ENCODE data around the gene SLAIN1. TPM values are rescaled to one million over a fixed set of nuclear protein-coding genes. Genes with fewer than 3 reads are reported as not detected.
A peak's percentile ranks its signal among the peaks of the same experiment; 100 is the strongest.

Gene SLAIN1
- polyA plus RNA-seq, 3 donors = 0.43 to 1.4 (median 0.75) TPM

GRCh38 chr13:77725071-77725470, 27.6 kb downstream of the SLAIN1 start:
- Mint-ChIP-seq H3K9me3 (peaks cover 0 to 2% (median 0%) of the 10 kb centered on the region in 7 donors), H3K36me3 (peaks cover 0 to 12% of the 10 kb centered on the region in 2 donors), H3K27me3 (ENCODE audit: low read depth in 3 of 3) (no peaks in the 10 kb centered on the region), H3K4me3 (no peak overlapping the region), H3K4me1 (peaks cover 33% of the 10 kb centered on the region), H3K27ac (peak overlapping the region in 1 of 7 donors; percentile 68)
- H3K27me3 ChIP-seq (ENCODE audit: control insufficient read depth in 2 of 2, insufficient read depth in 2 of 2, low read length in 2 of 2) = no peaks in the 10 kb centered on the region
- no peak for TF ChIP-seq CTCF (IDR thresholded peaks at IDR 0.05)
- peaks cover 19 to 25% of the 10 kb centered on the region in 2 donors for H3K4me1 ChIP-seq (ENCODE audit: control insufficient read depth in 1 of 2, insufficient read depth in 2 of 2, low read length in 2 of 2)
- no peaks in the 10 kb centered on the region for H3K79me2 ChIP-seq (ENCODE audit: insufficient read depth, low read length)
- peak overlapping the region; percentile 23 for H2AFZ ChIP-seq (ENCODE audit: insufficient read depth, low read depth, low read length, poor library complexity, severe bottlenecking)
- peak overlapping the region in 1 of 3 experiments; percentile 1 for H3K4me3 ChIP-seq (replicated peaks in 1 of 3; ENCODE audit: low read depth in 2 of 3, low read length in 3 of 3)
- intact Hi-C loops (cut with micrococcal nuclease) = no loop called here
- H4K20me1 ChIP-seq (ENCODE audit: insufficient read depth, low read length) = no peaks in the 10 kb centered on the region
- H3K9ac ChIP-seq (ENCODE audit: insufficient read depth, low read length, poor library complexity, severe bottlenecking) = no peak overlapping the region
- H3K27ac ChIP-seq (ENCODE audit: low read depth in 1 of 2, low read length in 2 of 2) = no peak overlapping the region
- DNase-seq = no peak
- H3K4me2 ChIP-seq (replicated peaks; ENCODE audit: extremely low read depth, low read length, poor library complexity, severe bottlenecking) = peak overlapping the region; percentile 15
- H3K36me3 ChIP-seq (replicated peaks in 1 of 2; ENCODE audit: control insufficient read depth in 1 of 2, insufficient read depth in 2 of 2, low read length in 2 of 2) = no peaks in the 10 kb centered on the region
- no CpG with 5 or more reads among the region's 1 CpG for WGBS (ENCODE audit: insufficient coverage)
- H3K9me3 ChIP-seq (replicated peaks in 1 of 2; ENCODE audit: control insufficient read depth in 1 of 2, insufficient read depth in 1 of 2, low read length in 2 of 2) = no peaks in the 10 kb centered on the region

GRCh38 chr13:77728265-77729125, 31.0 kb downstream of the SLAIN1 start:
- H4K20me1 ChIP-seq (ENCODE audit: insufficient read depth, low read length) = no peaks in the 10 kb centered on the region
- H3K9ac ChIP-seq (ENCODE audit: insufficient read depth, low read length, poor library complexity, severe bottlenecking) = no peak overlapping the region
- intact Hi-C loops (cut with micrococcal nuclease) = no loop called here
- peak overlapping the region; percentile 37 for H3K4me2 ChIP-seq (replicated peaks; ENCODE audit: extremely low read depth, low read length, poor library complexity, severe bottlenecking)
- Mint-ChIP-seq H3K27ac (no peak overlapping the region), H3K9me3 (no peaks in the 10 kb centered on the region), H3K36me3 (peaks cover 0 to 3% of the 10 kb centered on the region in 2 donors), H3K4me1 (peaks cover 36% of the 10 kb centered on the region), H3K27me3 (ENCODE audit: low read depth in 3 of 3) (no peaks in the 10 kb centered on the region), H3K4me3 (peak overlapping the region in 1 of 2 donors; percentile 56)
- H3K36me3 ChIP-seq (replicated peaks in 1 of 2; ENCODE audit: control insufficient read depth in 1 of 2, insufficient read depth in 2 of 2, low read length in 2 of 2) = no peaks in the 10 kb centered on the region
- peaks cover 21 to 29% of the 10 kb centered on the region in 2 donors for H3K4me1 ChIP-seq (ENCODE audit: control insufficient read depth in 1 of 2, insufficient read depth in 2 of 2, low read length in 2 of 2)
- H3K27me3 ChIP-seq (ENCODE audit: control insufficient read depth in 2 of 2, insufficient read depth in 2 of 2, low read length in 2 of 2) = no peaks in the 10 kb centered on the region
- H3K9me3 ChIP-seq (replicated peaks in 1 of 2; ENCODE audit: control insufficient read depth in 1 of 2, insufficient read depth in 1 of 2, low read length in 2 of 2) = no peaks in the 10 kb centered on the region
- H3K4me3 ChIP-seq (replicated peaks in 1 of 3; ENCODE audit: low read depth in 2 of 3, low read length in 3 of 3) = peak overlapping the region in 1 of 3 experiments; percentile 40
- peak overlapping the region; percentile 8 for H2AFZ ChIP-seq (ENCODE audit: insufficient read depth, low read depth, low read length, poor library complexity, severe bottlenecking)
- no CpG with 5 or more reads among the region's 5 CpGs for WGBS (ENCODE audit: insufficient coverage)
- no peaks in the 10 kb centered on the region for H3K79me2 ChIP-seq (ENCODE audit: insufficient read depth, low read length)
- TF ChIP-seq CTCF (IDR thresholded peaks at IDR 0.05) = no peak
- peak overlapping the region in 1 of 2 donors; percentile 47 for H3K27ac ChIP-seq (ENCODE audit: low read depth in 1 of 2, low read length in 2 of 2)
- DNase-seq = peak in 1 of 3 donors; percentile 8

All from CD14-positive monocyte (primary cell).